Stimulated activated naive B cell treated with anti-CD40 and anti-IgM and Interleukin-4, amounts not matched to agents 10 μg/mL and 1 μg/mL and 100 μg/mL, for 72 hours (primary cell): ENCODE results near the gene CYB5D1.
A peak's percentile ranks its signal among the peaks of the same experiment; 100 is the strongest.
"Not testable (repeated sequence)": the region's sequence is repeated elsewhere in the genome, so short reads cannot be mapped to it uniquely, and the experiment has no call there.

ENCODE experiments used
- ATAC-seq, 2 donors: fragments of 150-1000 bp; cut with Tn5 transposase; replicated peaks; 2 replicates each; pipeline ENCODE4 v1.10.0; 2021; ENCODE audit warnings: moderate library complexity in 1 of 2
- DNase-seq: peaks from one replicate; pipeline ENCODE4 v3.0.0; 2021
- H3K27ac Mint-ChIP-seq: one replicate; pipeline ENCODE4 v1.8.0; 2022; ENCODE audit warnings: mild to moderate bottlenecking, mixed read lengths
- H3K27me3 Mint-ChIP-seq, 2 donors: one replicate each; pipeline ENCODE4 v1.8.0; 2022; ENCODE audit warnings: mixed read lengths in 2 of 2
- H3K36me3 Mint-ChIP-seq, 2 donors: one replicate each; pipeline ENCODE4 v1.8.0; 2022; ENCODE audit warnings: mixed read lengths in 2 of 2, mild to moderate bottlenecking in 1 of 2
- H3K4me1 Mint-ChIP-seq, 2 donors: one replicate each; pipeline ENCODE4 v1.8.0; 2022; ENCODE audit warnings: mixed read lengths in 2 of 2, mild to moderate bottlenecking in 1 of 2
- H3K4me3 Mint-ChIP-seq, 2 donors: one replicate each; pipeline ENCODE4 v1.8.0; 2022; ENCODE audit warnings: mild to moderate bottlenecking in 2 of 2, mixed read lengths in 2 of 2, moderate library complexity in 1 of 2
- H3K9me3 Mint-ChIP-seq, 2 donors: one replicate each; pipeline ENCODE4 v1.8.0; 2022; ENCODE audit warnings: mixed read lengths in 2 of 2, mild to moderate bottlenecking in 1 of 2

CYB5D1 gene, protein sequence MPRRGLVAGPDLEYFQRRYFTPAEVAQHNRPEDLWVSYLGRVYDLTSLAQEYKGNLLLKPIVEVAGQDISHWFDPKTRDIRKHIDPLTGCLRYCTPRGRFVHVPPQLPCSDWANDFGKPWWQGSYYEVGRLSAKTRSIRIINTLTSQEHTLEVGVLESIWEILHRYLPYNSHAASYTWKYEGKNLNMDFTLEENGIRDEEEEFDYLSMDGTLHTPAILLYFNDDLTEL

DNA sequence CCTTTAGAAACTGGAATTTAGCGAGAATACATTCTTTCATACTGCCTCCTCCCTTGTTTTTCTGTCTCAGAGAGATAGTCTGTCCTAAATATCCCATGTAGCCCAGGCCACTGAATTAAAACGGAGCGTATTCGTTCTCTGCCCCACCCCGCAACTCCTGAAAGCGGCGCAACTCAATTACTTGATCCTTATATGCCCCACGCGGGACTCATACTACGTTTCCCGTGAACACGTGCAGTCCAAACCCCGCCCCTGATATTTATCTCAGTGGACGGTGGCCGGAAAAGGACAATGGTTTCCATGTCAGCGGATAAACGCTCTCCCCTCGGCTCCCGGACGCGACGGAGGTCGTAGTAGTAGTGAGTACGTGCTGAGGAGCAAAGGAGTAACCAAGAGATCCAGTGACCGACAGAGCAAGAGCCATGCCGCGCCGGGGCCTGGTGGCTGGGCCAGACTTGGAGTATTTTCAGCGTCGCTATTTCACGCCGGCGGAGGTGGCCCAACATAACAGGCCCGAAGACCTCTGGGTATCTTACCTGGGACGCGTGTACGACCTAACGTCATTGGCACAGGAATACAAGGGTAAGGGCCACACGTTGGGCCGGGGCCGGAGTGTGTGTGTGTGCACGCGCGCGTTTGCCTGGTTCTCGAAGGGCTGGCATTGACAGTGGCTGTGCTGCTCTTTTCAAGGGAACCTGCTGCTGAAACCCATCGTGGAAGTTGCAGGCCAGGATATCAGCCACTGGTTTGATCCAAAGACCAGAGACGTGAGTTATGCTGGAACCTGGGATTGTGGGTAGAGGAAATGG is at the start of gene CYB5D1:
CYB5D1 (plus strand) TSS at position 291 of the 809 bp plus-strand sequence; CDS start at position 423, 132 bp downstream.
- Mint-ChIP-seq H3K27ac (no peak within 1 kb of the TSS), H3K4me3 (no peak within 1 kb of the TSS), H3K27me3 (no peaks in the 10 kb centered on the region), H3K9me3 (no peaks in the 10 kb centered on the region), H3K4me1 (peaks cover 11 to 20% of the 10 kb centered on the region in 2 donors), H3K36me3 (peaks cover 23 to 35% of the 10 kb centered on the region in 2 donors)
- ATAC-seq = peak; percentile 56 to 59
- peak; percentile 89 for DNase-seq

DNA sequence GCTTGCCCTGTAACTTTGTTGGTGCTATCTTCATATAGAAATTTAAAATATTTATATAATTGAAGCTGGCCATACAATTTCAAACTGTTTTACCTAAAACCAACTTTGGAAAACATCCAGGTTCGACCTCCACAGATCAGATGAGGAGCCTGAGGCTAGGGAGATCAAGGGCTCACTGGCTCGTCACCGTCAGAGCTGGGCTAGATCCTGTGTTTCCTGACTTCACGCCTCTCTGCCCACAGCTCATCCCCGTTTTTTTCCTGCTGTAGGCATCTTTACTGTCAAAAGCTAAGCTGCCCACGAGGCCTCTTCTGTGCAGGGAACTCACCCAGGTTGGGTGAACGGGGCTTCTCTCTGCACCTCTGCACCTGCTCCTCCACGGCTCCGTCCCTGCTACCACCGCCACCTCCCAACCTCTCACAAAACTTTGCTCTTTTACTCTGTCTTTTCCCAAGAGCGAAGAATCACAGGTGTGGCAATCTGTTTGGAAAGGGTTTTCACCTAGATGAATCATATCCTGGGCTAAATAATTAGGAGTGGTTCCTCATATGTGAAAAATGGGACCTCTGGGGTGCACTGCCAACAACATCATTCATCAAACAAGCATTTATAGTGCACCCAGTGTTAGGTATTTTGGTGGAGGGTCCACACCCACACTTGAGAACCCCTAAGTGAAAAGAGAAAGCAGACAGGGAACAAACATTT is 48.6 kb upstream of the CYB5D1 start:
- no peak overlapping the region for H3K4me3 Mint-ChIP-seq
- DNase-seq = no peak
- ATAC-seq = no peak
- peaks cover 23 to 28% of the 10 kb centered on the region in 2 donors for H3K27me3 Mint-ChIP-seq
- no peaks in the 10 kb centered on the region for H3K9me3 Mint-ChIP-seq
- H3K4me1 Mint-ChIP-seq = peaks cover 0 to 2% of the 10 kb centered on the region in 2 donors
- no peak overlapping the region for H3K27ac Mint-ChIP-seq
- no peaks in the 10 kb centered on the region for H3K36me3 Mint-ChIP-seq

DNA sequence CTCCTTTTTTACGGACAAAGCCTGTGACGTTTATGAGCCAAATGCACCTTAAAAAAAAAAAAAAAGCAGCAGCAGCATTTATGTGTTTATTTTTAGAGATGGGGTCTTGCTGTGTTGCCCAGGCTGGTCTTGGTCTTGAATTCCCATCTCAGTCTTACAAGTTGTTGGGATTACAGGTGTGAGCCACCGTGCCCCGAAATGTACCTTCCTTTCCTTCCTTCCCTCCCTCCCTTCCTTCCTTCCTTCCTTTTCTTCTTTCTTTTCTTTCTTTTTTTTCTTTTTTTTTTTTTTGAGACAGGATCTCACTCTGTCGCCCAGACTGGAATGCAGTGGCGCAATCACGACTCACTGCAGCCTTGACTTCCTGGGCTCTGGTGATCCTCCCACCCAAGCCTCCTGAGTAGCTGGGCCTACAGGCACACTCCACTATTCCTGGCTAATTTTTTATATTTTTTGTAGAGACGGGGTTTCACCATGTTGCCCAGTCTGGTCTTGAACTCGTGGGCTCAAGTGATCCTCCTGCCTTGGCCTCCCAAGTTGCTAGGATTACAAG is 47.9 kb upstream of the CYB5D1 start:
- H3K4me3 Mint-ChIP-seq, H3K4me1 Mint-ChIP-seq, H3K9me3 Mint-ChIP-seq, H3K36me3 Mint-ChIP-seq, DNase-seq, ATAC-seq: not testable (repeated sequence)
- peaks cover 20 to 24% of the 10 kb centered on the region in 2 donors for H3K27me3 Mint-ChIP-seq
- peak overlapping the region; percentile 42 for H3K27ac Mint-ChIP-seq

DNA sequence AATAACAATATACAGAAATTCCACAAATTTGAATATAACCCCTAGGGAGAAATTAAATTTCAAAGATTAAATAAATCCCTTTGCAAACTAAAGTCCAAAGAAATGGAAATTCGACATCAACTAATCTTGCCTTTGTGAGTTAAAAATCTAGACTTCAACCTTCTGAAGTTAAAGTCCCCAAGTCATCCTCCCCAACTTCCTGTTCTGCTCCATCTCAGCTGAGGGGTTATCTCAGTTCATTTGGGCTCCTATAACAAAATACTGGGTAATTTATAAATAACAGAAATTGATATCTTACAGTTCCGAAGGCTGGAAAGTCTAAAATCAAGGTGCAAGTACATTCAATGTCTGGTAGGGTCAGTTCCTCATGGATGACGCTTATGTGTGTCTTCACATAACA is 46.6 kb upstream of the CYB5D1 start:
- H3K27me3 Mint-ChIP-seq = peaks cover 14 to 17% of the 10 kb centered on the region in 2 donors
- no peak for DNase-seq
- H3K9me3 Mint-ChIP-seq = no peaks in the 10 kb centered on the region
- peaks cover 0 to 2% of the 10 kb centered on the region in 2 donors for H3K4me1 Mint-ChIP-seq
- H3K4me3 Mint-ChIP-seq = no peak overlapping the region
- no peak for ATAC-seq
- H3K27ac Mint-ChIP-seq = no peak overlapping the region
- no peaks in the 10 kb centered on the region for H3K36me3 Mint-ChIP-seq

DNA sequence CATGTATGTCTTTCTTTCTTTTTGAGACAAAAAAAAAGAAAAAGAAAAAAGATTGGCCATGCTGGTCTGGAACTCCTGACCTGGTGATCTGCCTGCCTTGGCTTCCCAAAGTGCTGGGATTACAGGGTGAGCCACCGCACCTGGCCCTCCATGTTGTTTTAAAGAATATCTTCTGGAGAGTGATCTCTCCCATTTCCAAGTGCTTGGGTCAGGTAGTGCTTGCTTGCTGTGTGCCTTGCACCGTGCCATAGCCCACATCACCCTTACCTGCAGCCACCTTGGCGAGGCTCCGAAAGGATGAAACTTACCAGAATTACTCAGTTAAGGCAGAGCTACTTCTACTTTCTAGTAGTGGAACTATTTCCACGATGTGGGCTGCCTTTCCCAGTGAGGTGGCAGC is 42.8 kb upstream of the CYB5D1 start:
- Mint-ChIP-seq H3K36me3 (no peaks in the 10 kb centered on the region), H3K9me3 (no peaks in the 10 kb centered on the region), H3K27me3 (peaks cover 6 to 13% of the 10 kb centered on the region in 2 donors), H3K27ac (no peak overlapping the region), H3K4me1 (no peaks in the 10 kb centered on the region), H3K4me3 (no peak overlapping the region)
- ATAC-seq (no peak), DNase-seq (no peak)

DNA sequence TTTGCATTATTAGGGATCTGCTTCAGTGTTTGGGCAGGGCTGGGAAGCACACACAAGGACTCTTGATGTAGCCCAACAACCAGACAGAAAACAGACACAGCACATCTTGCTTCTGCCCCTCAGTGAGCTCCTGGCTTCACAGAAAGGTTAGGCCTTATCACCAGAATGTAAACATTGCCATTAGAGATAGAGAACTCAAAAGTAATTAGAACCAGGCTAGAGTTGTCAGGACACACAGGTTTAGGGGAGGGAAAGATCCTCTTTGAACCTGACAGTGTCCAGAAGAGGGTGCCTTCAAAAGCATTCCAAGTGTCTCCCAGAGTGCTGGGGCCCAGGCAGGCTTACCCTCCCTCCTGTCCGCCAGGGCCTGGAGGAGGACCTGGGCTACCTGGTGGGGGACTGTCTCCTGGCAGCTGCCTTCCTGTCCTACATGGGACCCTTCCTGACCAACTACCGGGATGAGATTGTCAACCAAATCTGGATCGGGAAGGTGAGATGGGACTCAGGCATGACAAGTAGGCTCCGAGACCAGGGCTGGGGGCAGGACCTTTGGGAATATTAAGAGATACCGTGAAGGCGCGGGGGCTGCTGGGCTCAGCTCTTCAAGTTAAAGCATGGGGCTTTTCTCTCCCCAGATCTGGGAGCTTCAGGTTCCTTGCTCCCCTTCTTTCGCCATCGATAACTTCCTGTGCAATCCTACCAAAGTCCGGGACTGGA is 40.7 kb upstream of the CYB5D1 start:
- no peak for ATAC-seq
- Mint-ChIP-seq H3K27ac (no peak overlapping the region), H3K9me3 (no peaks in the 10 kb centered on the region), H3K4me3 (no peak overlapping the region), H3K27me3 (peaks cover 6 to 17% of the 10 kb centered on the region in 2 donors), H3K4me1 (no peaks in the 10 kb centered on the region), H3K36me3 (no peaks in the 10 kb centered on the region)
- no peak for DNase-seq

DNA sequence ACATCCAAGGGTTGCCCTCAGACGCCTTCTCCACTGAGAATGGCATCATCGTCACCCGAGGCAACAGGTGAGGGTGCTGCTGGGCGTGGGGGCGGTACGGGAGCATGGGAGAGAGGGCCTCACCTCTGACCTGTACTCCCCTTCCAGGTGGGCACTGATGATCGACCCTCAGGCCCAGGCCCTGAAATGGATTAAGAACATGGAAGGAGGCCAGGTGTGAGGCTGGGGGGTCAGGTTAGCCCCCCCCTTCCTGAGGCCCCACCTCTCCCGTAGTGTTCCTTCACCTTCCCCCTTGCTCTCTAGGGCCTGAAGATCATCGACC is 40.2 kb upstream of the CYB5D1 start:
- Mint-ChIP-seq H3K27me3 (peaks cover 6 to 17% of the 10 kb centered on the region in 2 donors), H3K36me3 (no peaks in the 10 kb centered on the region), H3K4me3 (no peak overlapping the region), H3K27ac (no peak overlapping the region), H3K9me3 (no peaks in the 10 kb centered on the region), H3K4me1 (no peaks in the 10 kb centered on the region)
- no peak for ATAC-seq
- no peak for DNase-seq

DNA sequence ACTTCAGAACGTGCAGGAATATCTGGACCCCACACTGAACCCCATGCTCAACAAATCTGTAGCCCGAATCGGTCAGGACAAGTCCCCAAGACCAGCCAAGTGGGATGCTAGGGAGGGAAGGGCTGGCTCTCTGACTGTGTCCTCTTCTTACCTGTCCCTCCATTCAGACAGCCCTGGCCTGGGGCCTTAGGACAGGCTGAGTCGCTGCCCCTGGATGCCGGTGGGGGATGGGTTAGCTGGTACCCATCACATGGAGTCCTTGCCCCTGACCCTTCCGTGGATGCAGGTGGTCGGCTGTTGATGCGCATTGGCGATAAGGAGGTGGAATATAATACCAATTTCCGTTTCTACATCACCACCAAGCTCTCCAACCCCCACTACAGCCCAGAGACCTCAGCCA is 39.8 kb upstream of the CYB5D1 start:
- peaks cover 6 to 17% of the 10 kb centered on the region in 2 donors for H3K27me3 Mint-ChIP-seq
- H3K4me3 Mint-ChIP-seq = no peak overlapping the region
- ATAC-seq = no peak
- H3K4me1 Mint-ChIP-seq = no peaks in the 10 kb centered on the region
- H3K27ac Mint-ChIP-seq = no peak overlapping the region
- no peaks in the 10 kb centered on the region for H3K36me3 Mint-ChIP-seq
- DNase-seq = no peak
- no peaks in the 10 kb centered on the region for H3K9me3 Mint-ChIP-seq

DNA sequence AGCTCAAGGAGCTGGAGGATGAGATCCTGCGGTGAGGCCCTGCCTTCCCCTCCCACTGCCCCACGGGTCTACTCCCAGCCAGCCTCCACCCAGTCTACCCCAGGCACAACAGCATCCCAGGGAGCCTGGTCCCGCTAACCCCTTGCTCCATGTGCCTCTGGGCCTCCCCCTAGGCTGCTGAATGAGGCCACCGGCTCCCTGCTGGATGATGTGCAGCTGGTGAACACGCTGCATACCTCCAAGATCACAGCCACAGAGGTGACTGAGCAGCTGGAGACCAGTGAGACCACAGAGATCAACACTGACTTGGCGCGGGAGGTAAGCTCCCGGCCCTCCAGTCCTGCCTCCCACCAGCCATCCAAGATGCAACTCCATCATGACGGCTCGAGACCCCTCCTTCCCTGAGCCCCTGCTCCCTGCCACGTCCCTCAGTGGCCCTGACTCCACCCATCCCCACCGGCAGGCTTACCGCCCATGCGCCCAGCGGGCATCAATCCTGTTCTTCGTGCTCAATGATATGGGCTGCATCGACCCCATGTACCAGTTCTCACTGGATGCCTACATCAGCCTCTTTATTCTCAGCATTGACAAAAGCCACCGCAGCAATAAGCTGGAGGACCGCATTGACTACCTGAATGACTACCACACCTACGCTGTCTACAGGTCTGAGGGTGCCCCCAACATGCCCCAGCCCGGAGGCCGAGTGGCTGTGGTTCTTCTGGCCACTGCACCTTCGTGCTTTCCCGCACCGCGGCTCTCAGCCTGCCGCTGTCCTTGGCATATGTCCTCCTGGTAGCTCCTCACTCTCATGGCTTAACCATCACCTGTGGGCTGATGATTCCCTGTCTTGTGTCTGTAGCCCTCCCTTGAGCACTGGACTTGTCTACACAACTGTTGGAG is 38.8 kb upstream of the CYB5D1 start:
- H3K4me3 Mint-ChIP-seq = no peak overlapping the region

DNA sequence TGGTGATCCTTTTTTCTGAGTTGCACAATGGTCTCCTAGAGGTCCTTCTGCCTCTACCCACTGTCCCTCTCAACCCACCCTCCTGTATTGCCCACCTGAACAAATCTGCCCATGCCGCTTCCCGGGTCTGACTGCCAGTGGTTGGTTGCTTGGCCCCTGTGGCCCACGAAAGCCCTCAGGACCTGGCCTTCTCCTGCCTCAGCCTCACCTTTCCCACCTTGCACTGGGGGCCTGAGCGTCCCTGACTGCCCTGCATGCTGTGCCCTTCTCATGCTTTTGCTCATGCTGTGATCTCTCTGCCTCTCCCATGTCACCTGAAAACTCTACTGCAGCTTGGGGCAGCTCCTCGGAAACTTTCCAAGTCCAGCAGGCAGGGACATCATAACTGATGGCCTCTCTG is 37.6 kb upstream of the CYB5D1 start:
- DNase-seq (no peak), ATAC-seq (no peak)
- H3K4me1 Mint-ChIP-seq = peaks cover 5% of the 10 kb centered on the region in 2 donors
- no peak overlapping the region for H3K4me3 Mint-ChIP-seq
- no peaks in the 10 kb centered on the region for H3K9me3 Mint-ChIP-seq
- no peak overlapping the region for H3K27ac Mint-ChIP-seq
- peaks cover 12 to 30% of the 10 kb centered on the region in 2 donors for H3K27me3 Mint-ChIP-seq
- no peaks in the 10 kb centered on the region for H3K36me3 Mint-ChIP-seq

More for the DNA sequence above, 38.8 kb upstream of the CYB5D1 start:
- Mint-ChIP-seq H3K27ac (no peak overlapping the region), H3K9me3 (no peaks in the 10 kb centered on the region), H3K36me3 (no peaks in the 10 kb centered on the region), H3K4me1 (peaks cover 0 to 1% of the 10 kb centered on the region in 2 donors), H3K27me3 (peaks cover 11 to 24% of the 10 kb centered on the region in 2 donors)
- DNase-seq = no peak
- no peak for ATAC-seq

DNA sequence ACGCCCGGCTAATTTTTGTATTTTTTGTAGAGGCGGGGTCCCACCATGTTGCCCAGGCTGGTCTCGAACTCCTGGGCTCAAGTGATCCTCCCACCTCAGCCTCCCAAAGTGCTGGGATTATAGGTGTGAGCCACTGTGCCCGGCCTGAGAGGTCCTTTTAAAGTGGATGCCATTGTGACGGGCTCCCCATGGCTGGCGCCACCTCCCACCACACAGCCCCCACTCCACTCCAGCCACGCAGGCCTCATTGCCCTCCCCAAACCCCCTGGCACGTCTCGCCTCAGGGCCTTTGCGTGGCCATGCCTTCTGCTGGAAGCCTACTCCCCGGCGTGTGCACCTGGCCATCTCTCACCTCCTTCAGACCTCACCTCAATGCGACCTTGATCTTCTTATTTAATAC is 35.7 kb upstream of the CYB5D1 start:
- no peaks in the 10 kb centered on the region for H3K9me3 Mint-ChIP-seq
- H3K4me3 Mint-ChIP-seq = no peak overlapping the region
- ATAC-seq (no peak), DNase-seq (no peak)
- peaks cover 7% of the 10 kb centered on the region in 2 donors for H3K4me1 Mint-ChIP-seq
- H3K27ac Mint-ChIP-seq = no peak overlapping the region
- H3K36me3 Mint-ChIP-seq = no peaks in the 10 kb centered on the region
- peaks cover 12 to 36% of the 10 kb centered on the region in 2 donors for H3K27me3 Mint-ChIP-seq

DNA sequence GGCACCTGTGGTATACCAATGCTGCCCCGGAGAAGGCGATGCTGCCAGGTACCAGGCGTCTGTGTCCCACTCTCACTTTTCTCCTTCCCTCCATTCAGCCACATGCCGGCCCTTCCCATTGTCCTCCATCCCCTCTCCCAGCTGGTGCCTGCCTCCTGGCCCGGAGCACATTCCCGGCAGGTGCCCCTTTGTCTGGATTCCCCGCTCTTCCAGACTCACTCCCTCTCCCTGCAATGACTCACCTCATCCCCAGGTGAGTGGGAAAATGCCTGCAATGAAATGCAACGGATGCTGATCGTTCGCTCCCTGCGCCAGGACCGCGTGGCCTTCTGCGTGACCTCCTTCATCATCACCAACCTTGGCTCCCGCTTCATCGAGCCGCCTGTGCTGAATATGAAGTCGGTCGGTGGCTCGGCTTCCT is 34.2 kb upstream of the CYB5D1 start:
- no peaks in the 10 kb centered on the region for H3K9me3 Mint-ChIP-seq
- H3K36me3 Mint-ChIP-seq = no peaks in the 10 kb centered on the region
- ATAC-seq (no peak), DNase-seq (no peak)
- no peak overlapping the region for H3K4me3 Mint-ChIP-seq
- peaks cover 12 to 37% of the 10 kb centered on the region in 2 donors for H3K27me3 Mint-ChIP-seq
- H3K4me1 Mint-ChIP-seq = peaks cover 7% of the 10 kb centered on the region in 2 donors
- no peak overlapping the region for H3K27ac Mint-ChIP-seq
